Measurements from ENCODE around the gene KCNK18. TPM values are rescaled to one million over a fixed set of nuclear protein-coding genes. Genes with fewer than 3 reads are reported as not detected.

KCNK18 gene
- total RNA-seq, 1 donor from 2014 or later, result not detected

GRCh38 chr10:117221156-117221711, 23.9 kb downstream of the KCNK18 start:
- Mint-ChIP-seq H3K9me3 (ENCODE audit: unreplicated experiment) (no peaks in the 10 kb centered on the region), H3K27me3 (ENCODE audit: low read depth, unreplicated experiment) (peaks cover 9% of the 10 kb centered on the region), H3K4me1 (ENCODE audit: low read depth, unreplicated experiment) (peaks cover 8% of the 10 kb centered on the region), H3K36me3 (ENCODE audit: low read depth, unreplicated experiment) (no peaks in the 10 kb centered on the region), H3K4me3 (ENCODE audit: unreplicated experiment) (no peak overlapping the region), H3K27ac (ENCODE audit: unreplicated experiment) (no peak overlapping the region)
- H3K4me1 ChIP-seq (ENCODE audit: insufficient read depth, low read length), result peaks cover 16% of the 10 kb centered on the region
- H3K79me2 ChIP-seq (ENCODE audit: insufficient read depth, low read length), result no peaks in the 10 kb centered on the region
- DNase-seq (ENCODE audit: low read depth), result peak; percentile 24
- no peak overlapping the region for H2AFZ ChIP-seq (ENCODE audit: low read depth, low read length)
- H3K36me3 ChIP-seq (ENCODE audit: insufficient read depth, low read length), result no peaks in the 10 kb centered on the region
- H3K9me3 ChIP-seq (ENCODE audit: insufficient read depth, low read depth, low read length), result no peaks in the 10 kb centered on the region
- peaks cover 7% of the 10 kb centered on the region for H3K27me3 ChIP-seq (ENCODE audit: insufficient read depth, low read length)
- TF ChIP-seq CTCF (IDR thresholded peaks at IDR 0.05; ENCODE audit: insufficient read depth, low read depth, low read length), result no peak
- peak overlapping the region; percentile 48 for H3K4me2 ChIP-seq (ENCODE audit: low read length)
- no peaks in the 10 kb centered on the region for H4K20me1 ChIP-seq (ENCODE audit: insufficient read depth, low read length)
- H3K9ac ChIP-seq (ENCODE audit: low read length), result no peak overlapping the region
- no peak overlapping the region for H3K4me3 ChIP-seq (ENCODE audit: insufficient read depth, low read depth, low read length)
- H3K27ac ChIP-seq (ENCODE audit: low read depth, low read length), result no peak overlapping the region
- no peak for FAIRE-seq

GRCh38 chr10:117222552-117222951, 25.3 kb downstream of the KCNK18 start:
- no peak overlapping the region for H2AFZ ChIP-seq (ENCODE audit: low read depth, low read length)
- peaks cover 7% of the 10 kb centered on the region for H3K4me1 ChIP-seq (ENCODE audit: insufficient read depth, low read length)
- DNase-seq (ENCODE audit: low read depth) (no peak), FAIRE-seq (no peak)
- H4K20me1 ChIP-seq (ENCODE audit: insufficient read depth, low read length), result no peaks in the 10 kb centered on the region
- H3K27me3 ChIP-seq (ENCODE audit: insufficient read depth, low read length), result peaks cover 7% of the 10 kb centered on the region
- H3K9me3 ChIP-seq (ENCODE audit: insufficient read depth, low read depth, low read length), result no peaks in the 10 kb centered on the region
- Mint-ChIP-seq H3K4me3 (ENCODE audit: unreplicated experiment) (no peak overlapping the region), H3K36me3 (ENCODE audit: low read depth, unreplicated experiment) (no peaks in the 10 kb centered on the region), H3K27me3 (ENCODE audit: low read depth, unreplicated experiment) (peaks cover 13% of the 10 kb centered on the region), H3K9me3 (ENCODE audit: unreplicated experiment) (no peaks in the 10 kb centered on the region), H3K27ac (ENCODE audit: unreplicated experiment) (no peak overlapping the region), H3K4me1 (ENCODE audit: low read depth, unreplicated experiment) (peaks cover 8% of the 10 kb centered on the region)
- no peaks in the 10 kb centered on the region for H3K79me2 ChIP-seq (ENCODE audit: insufficient read depth, low read length)
- H3K9ac ChIP-seq (ENCODE audit: low read length), result no peak overlapping the region
- no peak overlapping the region for H3K27ac ChIP-seq (ENCODE audit: low read depth, low read length)
- no peak overlapping the region for H3K4me3 ChIP-seq (ENCODE audit: insufficient read depth, low read depth, low read length)
- H3K36me3 ChIP-seq (ENCODE audit: insufficient read depth, low read length), result no peaks in the 10 kb centered on the region
- TF ChIP-seq CTCF (IDR thresholded peaks at IDR 0.05; ENCODE audit: insufficient read depth, low read depth, low read length) (no peak), EZH2 (IDR thresholded peaks at IDR 0.05; ENCODE audit: insufficient read depth, low read length) (no peak)
- H3K4me2 ChIP-seq (ENCODE audit: low read length), result no peak overlapping the region

GRCh38 chr10:117222976-117223692, 25.8 kb downstream of the KCNK18 start:
- Histone ChIP-seq H3K9me3 (ENCODE audit: insufficient read depth, low read depth, low read length) (no peaks in the 10 kb centered on the region), H3K27ac (ENCODE audit: low read depth, low read length) (no peak overlapping the region), H4K20me1 (ENCODE audit: insufficient read depth, low read length) (no peaks in the 10 kb centered on the region), H3K4me3 (ENCODE audit: insufficient read depth, low read depth, low read length) (no peak overlapping the region), H3K36me3 (ENCODE audit: insufficient read depth, low read length) (no peaks in the 10 kb centered on the region), H3K9ac (ENCODE audit: low read length) (no peak overlapping the region), H3K4me1 (ENCODE audit: insufficient read depth, low read length) (peaks cover 7% of the 10 kb centered on the region), H3K27me3 (ENCODE audit: insufficient read depth, low read length) (peaks cover 8% of the 10 kb centered on the region), H3K79me2 (ENCODE audit: insufficient read depth, low read length) (no peaks in the 10 kb centered on the region), H3K4me2 (ENCODE audit: low read length) (no peak overlapping the region), H2AFZ (ENCODE audit: low read depth, low read length) (no peak overlapping the region)
- Mint-ChIP-seq H3K27ac (ENCODE audit: unreplicated experiment) (no peak overlapping the region), H3K36me3 (ENCODE audit: low read depth, unreplicated experiment) (no peaks in the 10 kb centered on the region), H3K4me1 (ENCODE audit: low read depth, unreplicated experiment) (peaks cover 8% of the 10 kb centered on the region), H3K9me3 (ENCODE audit: unreplicated experiment) (no peaks in the 10 kb centered on the region), H3K4me3 (ENCODE audit: unreplicated experiment) (no peak overlapping the region), H3K27me3 (ENCODE audit: low read depth, unreplicated experiment) (peaks cover 12% of the 10 kb centered on the region)
- no peak for TF ChIP-seq CTCF (IDR thresholded peaks at IDR 0.05; ENCODE audit: insufficient read depth, low read depth, low read length)
- no peak for TF ChIP-seq EZH2 (IDR thresholded peaks at IDR 0.05; ENCODE audit: insufficient read depth, low read length)
- DNase-seq (ENCODE audit: low read depth) (no peak), FAIRE-seq (no peak)

Measured in astrocyte (in vitro differentiated cells and primary cell).